Measurements from ENCODE around the gene GLIPR2.
"Not testable (repeated sequence)": the region's sequence is repeated elsewhere in the genome, so short reads cannot be mapped to it uniquely, and the experiment has no call there.

The GLIPR2 gene

GRCh38 chr9:36121971-36122370 is 14.6 kb upstream of the GLIPR2 start:
- no peak for DNase-seq (ENCODE audit: low spot score)
- no peak for FAIRE-seq

DNA sequence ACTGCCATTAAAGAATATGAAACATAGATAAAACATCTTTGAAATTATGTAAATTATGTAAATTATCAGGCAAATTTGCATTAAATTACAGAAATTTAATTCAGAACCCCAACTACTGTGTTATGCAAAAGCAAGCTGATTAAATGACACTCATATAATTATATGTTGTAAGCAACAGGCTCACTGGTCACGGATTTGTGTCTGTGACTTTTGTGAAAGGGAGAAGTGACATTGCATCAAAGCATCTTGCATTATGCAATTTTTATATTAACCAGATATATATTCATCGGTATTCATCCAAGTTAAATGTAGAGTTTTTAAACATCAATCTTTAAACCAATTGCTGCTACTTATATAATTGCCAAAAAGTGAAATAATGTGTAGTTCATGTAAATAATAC is 13.0 kb upstream of the GLIPR2 start:
- FAIRE-seq (no peak), DNase-seq (ENCODE audit: low spot score) (no peak)

DNA sequence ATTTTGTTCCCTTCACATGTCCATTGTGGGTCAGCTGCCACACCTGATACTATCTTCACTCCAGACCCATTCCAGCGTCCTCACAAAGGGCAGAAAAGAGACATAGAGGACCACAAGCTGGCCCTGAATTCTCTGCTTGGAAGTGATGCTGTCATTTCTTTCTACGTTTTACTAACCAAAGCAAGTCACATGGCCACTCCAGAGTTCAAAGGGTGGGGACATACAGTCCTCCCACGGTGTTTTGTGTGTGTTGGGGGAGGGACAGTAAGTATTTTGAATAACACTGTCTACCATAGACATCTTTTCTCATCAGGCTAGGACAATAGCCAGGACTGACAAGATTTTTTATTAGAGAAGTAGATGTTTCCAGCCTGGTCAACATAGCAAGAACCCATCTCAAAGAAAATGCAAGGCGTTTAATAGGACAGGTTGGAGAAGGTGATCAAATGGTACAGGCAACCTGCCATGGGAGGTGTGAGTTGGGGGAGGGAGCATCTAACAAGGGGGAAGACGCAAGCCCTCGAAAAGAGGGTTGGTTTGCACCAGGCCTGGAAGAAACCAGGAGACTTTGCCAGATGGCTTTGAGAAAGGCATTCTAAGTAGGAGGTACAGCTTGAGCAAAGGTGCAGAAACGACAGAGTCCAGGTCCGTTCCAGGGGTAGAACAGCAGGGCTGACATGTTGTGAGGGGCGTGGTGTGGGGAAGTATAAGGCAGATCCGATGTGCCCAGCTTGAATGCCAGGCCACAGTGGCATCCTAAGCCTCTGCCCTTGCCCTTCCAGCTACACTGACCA is 11.3 kb upstream of the GLIPR2 start:
- FAIRE-seq (no peak), DNase-seq (ENCODE audit: low spot score) (no peak)

DNA sequence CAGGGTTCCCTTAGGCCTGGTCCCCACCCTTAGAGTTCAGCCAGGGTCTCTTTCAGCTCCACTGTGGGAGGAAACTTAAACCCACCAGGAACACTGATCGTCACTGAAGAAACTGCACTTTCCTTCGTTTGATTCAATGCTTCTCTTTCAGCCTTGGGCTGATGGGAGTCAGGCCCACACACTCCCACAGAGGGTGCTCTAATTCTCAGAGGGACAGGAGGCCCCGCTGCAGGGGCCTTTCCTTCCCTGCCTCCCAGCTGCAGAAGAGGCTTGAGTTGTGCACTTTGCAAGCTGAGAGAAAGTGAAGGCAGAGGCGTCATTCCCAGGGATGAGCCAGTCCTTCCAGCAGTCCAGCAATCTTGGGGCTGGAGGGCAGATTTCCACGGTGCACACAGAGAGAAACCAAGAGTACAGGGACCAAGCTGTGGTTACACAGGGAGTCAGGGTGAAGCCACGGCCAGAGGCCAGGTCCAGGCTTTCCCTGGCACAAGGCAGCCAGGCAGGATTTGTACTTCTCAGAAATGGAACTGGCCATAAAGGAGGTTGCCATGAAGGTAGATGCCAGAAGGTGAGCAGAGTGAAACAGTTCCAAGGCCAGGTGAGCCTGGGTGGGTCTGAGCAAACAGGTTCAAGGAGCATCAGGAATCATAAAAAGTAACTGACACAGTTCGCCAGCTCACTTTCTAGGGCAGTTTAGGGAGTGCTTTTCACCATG is 10.4 kb upstream of the GLIPR2 start:
- DNase-seq (ENCODE audit: low spot score) (no peak), FAIRE-seq (no peak)

DNA sequence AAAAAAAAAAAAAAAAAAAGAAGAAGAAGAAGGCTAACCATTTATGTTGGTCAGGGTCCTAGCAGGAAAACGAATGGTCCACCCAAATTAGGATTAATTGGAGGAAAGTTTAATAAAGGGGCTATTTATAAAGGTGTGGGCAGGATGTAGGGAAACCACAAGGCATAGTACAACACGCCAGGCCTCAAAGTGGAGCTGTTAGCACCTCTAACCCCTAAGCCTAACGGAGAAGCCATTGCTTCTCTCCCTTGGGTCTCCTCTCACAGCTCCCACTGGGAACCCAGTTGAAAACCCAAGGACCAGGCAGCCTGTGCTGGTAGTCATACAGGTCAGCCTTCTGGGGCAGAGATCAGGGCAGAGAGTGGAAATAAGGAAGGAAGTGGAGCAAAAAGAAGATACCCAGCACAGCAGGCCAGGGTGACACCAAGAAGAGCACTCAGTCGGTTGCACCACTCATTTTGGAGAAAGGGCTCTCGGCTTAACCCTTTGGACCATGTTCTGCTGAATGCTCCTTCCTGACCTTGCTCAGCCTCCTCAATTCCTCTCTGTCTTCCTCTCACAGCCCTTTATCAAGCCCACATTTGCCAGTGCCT is 8.8 kb upstream of the GLIPR2 start:
- FAIRE-seq, result no peak
- no peak for DNase-seq (ENCODE audit: low spot score)

GRCh38 chr9:36128349-36128748 is 8.2 kb upstream of the GLIPR2 start:
- no peak for FAIRE-seq
- DNase-seq (ENCODE audit: low spot score), result no peak

- DNase-seq (ENCODE audit: low spot score) (no peak), FAIRE-seq (no peak)
Measured at GRCh38 chr9:36129139-36129538, 7.4 kb upstream of the GLIPR2 start.

- not testable (repeated sequence) for DNase-seq (ENCODE audit: low spot score); FAIRE-seq
Measured at GRCh38 chr9:36131666-36132065, 4.9 kb upstream of the GLIPR2 start.

DNA sequence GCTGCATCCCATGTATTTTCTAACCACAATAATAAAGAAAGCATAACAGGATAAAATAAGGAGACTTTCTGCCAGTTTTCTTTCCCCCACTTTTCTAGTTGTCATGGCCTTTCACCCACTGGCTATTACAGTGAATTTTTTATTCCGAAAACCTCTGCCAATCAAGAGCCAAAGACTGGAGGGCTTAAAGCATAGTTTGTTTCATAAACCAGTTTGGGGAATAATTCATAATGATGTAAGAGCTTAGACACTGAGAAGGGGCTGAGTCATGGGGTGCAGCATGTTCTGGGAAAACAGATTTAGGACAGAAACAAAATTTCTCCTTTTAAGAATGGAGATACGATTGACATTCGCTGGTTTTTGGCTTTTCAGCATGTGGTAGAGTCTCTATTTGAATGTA is 4.4 kb upstream of the GLIPR2 start:
- DNase-seq (ENCODE audit: low spot score) (no peak), FAIRE-seq (no peak)

- DNase-seq (ENCODE audit: low spot score), result no peak
- FAIRE-seq, result no peak
Measured at GRCh38 chr9:36134761-36135505, 1.6 kb upstream of the GLIPR2 start.

DNA sequence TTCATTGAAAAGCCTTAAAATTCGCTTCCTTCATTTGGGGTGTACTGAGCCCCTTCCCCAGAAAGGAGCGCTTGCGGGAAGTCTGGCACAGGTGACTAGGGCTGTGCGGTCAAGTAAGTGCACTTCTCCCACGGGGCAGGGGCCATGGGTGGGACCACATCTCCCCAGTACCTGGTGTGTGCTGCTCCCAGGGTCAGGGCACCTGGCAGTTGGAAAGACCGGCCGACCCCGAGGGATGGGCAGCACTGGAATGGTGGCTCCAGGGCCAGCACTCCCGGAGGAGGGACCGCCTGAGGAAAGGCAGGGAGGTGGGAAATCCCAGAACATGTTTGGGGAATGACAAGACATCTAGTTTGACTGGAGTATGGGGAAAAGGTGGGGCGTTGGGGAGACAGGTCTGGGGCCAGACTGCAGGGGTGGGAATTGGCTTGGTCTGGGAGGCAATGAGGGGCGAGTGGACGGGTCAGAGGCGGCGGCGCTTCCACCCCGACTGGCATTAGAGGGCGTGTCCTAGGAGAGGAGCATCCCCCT is 727 bp upstream of the GLIPR2 start:
- FAIRE-seq (no peak), DNase-seq (ENCODE audit: low spot score) (no peak)

DNA sequence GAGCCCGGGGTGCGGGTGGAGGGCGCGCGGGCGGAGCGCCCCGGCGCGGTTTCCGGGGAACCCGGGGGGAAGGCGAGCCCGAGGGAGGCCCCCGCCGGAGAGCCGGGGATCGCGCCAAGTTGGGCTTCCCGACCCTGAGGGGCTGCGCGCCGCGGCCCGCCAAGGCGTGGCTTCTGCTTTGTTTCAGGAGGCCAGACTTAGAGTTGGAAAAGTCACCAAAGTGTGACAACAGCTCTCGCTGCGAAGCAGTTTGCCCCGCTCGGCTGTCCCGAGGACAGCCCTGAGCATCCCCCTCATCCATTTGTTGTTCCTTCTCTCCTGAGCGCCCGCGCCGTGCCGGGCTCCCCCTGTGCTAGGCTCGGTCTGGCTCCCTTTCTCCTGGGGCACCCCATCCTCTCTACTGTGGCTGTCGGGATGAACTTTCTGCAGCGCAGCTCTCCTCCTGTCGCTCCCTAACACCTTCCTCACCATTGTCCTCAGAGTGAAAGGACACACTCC is 410 bp downstream of the GLIPR2 start:
- FAIRE-seq (no peak), DNase-seq (ENCODE audit: low spot score) (no peak)

DNA sequence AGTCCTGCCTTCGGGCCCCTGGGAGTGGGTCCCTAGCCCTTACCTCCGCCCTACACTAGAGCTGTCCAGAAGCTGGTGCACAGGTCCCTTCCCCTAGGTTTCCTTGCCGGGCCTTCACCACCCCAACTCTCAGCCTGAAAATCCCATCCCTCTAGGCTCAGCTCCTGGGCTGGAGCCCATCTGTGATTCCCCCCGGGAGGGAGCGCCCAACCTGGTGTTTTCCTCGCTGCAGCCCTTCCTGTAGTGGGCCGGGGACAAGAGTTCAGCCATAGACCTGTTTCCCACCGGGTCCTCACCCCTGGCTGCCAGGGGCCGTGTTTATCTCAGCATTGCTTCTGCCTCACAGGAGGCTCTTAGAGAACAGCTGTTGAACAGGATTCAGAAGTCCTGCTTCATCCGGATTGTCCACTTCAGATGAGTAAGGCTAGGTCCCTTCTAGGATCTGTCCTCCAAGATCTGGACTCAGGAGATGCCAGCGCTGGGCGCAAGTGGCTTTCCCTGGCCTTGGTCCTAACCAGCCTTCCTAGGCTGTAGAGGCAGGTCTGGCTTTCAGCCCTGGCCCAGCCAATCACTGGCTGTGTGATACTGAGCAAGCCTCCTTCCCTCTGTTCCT is 965 bp downstream of the GLIPR2 start:
- DNase-seq (ENCODE audit: low spot score) (no peak), FAIRE-seq (no peak)

- FAIRE-seq (no peak), DNase-seq (ENCODE audit: low spot score) (no peak)
Measured at GRCh38 chr9:36138496-36138895, 2.0 kb downstream of the GLIPR2 start.

DNA sequence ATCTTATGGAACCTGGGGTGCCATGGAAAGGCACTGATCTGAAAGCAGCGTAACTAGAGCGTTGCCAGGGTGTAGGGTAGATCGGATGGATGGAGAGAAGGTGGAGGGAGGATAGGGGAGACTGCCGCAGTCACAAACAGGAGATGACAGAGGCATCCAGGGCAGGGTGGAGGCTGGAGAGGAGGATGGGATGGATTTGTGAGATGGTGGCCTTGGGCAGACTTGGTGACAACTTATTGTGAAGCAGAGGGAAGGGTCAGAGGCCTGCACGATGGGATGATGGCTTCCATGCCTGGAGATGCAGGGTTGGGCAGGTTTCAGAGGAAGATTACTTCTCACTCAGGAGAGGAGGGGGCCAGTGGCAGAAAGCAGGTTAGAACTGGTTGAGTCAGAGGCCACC is 2.4 kb downstream of the GLIPR2 start:
- no peak for FAIRE-seq
- DNase-seq (ENCODE audit: low spot score), result no peak

DNA sequence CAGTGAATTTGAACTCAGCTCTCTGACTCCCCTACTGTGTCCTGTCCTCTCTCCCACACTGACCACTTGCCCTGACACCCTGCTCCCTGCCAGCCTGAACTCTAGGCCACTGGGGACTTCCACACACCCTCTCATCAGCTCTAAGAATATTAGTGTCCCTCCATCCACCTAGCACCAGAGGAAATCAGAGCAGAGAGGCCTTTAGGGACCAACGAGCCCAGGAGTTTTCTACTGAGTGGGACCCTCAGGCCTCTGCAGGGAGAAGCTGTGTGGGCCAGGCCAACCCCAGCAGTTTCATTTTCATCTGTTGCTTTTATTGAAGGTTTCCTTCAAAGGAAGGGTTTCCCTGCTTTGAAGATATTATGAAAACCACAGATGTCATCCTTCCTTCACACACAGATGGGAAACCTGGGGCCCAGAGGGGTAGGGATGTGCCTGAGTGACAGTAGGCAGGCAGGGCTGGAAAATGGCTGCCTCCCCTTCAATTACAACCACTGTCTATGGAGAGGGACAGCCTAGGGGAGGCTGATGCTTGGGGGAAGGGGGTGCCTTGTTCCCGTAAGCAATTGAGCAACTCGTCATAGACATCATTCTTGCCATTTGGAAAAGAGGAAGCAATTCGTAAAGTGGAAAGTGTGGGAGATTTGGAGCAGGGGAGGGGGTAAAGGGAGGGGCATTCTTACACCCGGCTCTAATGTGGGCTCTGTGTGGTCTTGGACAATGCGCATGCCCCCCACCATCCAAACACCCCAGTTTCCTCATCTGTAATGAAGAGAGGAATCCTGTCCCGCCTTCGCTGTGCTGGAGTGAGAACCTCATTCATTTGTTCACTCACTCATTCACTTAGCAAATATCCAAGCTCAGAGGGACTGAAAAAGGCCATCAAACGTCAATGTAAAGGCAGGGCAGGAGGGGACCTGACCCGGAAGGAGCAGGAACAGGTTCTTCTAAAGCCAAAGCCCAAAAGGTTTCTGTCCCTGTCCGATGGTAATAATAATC is 3.9 kb downstream of the GLIPR2 start:
- FAIRE-seq, result no peak
- DNase-seq (ENCODE audit: low spot score), result no peak

DNA sequence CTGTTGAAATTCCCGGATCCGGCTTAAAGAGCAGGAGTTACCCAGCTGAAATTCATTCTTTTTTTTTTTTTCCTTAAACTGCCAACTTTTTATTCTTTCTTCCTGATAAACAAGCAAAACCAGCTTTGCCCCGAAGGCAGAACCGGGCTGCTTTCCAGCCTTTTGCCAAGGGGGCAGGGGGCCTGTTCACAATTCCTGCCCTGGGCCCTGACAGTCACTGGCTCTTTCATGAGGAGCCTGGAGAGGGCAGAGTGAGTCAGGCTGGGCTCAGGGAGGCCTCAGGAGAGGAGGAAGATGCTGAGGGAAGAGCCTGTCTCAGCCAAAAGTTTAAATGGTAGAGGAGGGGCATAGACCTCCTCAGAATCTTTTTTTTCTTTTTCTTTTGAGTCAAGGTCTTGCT is 4.8 kb downstream of the GLIPR2 start:
- no peak for DNase-seq (ENCODE audit: low spot score)

DNA sequence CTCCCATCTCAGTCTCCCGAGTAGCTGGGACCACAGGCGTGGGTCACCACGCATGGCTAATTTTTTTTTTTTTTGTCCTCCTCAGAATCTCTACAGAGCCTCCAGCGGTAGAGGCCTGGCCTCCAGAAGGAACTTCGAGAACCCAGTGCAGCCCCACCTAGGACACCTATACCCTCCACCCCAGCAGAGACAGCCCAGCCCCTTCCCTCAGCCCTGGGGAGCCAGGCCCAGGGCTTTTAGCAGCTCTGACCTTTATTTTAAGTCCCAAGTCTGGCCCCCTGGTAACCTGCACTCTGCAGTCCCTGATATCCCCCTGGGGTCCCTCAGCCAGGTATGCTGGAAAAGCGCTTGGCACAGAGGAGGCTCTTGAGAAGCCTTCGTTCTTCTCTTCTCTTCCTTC is 5.2 kb downstream of the GLIPR2 start:
- FAIRE-seq, result no peak
- no peak for DNase-seq (ENCODE audit: low spot score)

More for the DNA sequence above, 4.8 kb downstream of the GLIPR2 start:
- FAIRE-seq, result no peak

DNA sequence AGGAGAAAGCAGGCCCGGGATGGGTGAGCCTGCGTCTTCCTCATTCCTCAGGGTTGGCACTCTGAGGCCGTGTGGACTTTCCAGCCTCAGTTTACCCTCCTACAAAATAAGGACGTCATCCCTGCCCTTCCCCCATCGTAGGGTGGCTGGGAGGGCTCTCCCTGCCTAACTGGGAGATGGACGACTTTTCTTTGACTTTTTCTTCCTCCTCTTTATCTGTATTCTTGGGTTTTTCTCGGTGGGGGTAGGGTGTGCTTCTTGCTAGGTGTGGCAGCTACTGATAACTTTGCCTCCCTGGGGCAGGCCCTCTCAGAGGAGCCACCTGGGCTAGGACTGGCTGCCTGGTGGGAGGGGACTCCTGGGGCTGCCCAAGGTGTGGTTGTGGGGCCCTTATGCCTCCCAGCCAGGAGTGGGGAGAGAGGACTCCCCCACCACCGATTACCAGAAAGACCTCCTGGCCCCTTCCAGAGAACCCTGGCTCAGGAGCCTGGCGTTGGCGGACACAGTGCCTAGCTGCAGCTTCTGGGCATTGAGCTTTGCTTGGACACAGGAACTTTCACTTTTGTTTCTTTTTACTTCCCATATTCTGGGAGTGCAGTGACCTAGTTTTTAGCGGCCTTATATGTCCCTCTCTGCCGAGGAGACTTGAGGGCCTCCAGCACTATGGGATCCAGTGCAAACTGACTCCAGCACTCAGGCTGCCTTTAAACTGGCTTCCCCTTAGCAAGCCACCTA is 6.1 kb downstream of the GLIPR2 start:
- DNase-seq (ENCODE audit: low spot score), result no peak
- FAIRE-seq, result no peak
